ENCODE data around the gene NPTXR. TPM values are rescaled to one million over a fixed set of nuclear protein-coding genes. Genes with fewer than 3 reads are reported as not detected.

The NPTXR gene
- total RNA-seq, 4 donors from 2014 or later, result 0.34 to 4.6 (median 1.7) TPM

DNA sequence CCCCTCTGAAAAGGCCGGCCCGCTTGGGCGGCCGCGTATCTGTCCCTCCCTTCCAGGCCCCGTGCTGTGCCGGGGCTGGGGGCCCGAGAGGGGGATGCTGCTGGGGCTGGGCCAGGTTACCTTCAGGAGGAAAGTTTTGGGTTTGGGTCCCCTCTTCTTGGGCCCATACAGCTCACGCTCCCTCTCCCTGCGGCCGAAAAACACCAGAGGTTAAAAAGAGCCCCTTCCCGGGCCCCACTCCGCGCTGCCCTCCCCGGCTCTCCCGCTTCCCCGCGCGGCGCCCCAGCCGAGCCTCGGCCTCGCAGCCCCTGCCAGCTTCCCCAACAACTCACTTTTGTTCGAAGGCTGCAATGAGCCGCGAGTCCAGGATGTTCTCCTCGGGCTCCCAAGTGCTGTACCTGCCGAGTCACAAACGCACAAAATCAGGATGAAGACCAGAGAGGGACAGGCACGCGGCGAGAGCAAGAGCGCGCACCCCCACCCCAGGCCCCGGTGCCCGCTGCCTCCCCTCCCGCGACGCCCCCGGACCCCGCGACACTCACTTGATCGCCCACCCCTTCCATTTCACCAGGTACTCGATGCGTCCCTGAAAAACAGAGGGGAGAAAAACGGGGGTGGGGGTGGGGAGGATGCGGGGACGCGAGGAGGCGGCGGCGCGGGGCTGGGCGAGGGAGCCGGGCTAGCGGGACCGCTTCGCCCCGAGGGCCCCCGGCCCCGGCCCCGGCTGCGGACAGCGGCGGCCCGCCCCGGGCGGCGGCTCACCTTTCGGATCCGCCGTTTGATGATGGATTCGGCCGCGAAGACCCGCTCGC is 27.7 kb upstream of the NPTXR start:
- intact Hi-C loops (cut with DNase I; ENCODE audit: low total_unique reads), result loop anchor here (5.0 kb wide), 1 partner anchor 446 kb away; the partner anchor contains the start of gene RPL3

DNA sequence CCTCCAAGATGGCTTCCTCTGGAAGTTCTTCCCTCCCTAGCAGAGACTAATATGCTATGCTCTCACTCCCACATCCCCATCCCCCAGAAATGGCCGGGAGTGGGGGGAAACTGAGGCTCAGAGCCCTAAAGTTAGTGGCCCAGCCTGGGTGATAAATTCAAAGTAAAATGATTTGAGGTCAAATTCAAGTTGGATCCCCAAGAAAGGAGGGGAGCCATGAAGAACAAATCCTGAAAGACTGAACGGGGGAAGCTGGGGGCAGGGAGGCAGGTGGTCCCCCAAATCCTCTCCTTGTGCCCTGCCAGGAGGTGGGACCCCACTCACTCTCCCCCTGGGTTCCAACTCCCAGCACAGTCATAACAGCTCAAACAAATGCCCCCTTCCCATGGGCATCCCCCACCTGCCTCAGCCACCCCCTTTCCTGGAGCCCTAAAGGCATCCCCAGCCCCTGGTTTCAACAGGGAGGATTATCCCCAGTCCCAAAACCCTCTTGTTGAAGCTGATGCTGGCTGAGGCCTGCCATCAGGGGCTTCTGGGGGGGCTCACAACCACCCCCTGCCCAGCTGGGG is 27.0 kb upstream of the NPTXR start:
- no peak for TF ChIP-seq CTCF (IDR thresholded peaks at IDR 0.05)
- TF ChIP-seq POLR2A (IDR thresholded peaks at IDR 0.05), result no peak
- H3K4me3 ChIP-seq (ENCODE audit: low read depth, poor library complexity, severe bottlenecking), result peak overlapping the region; percentile 43
- intact Hi-C loops (cut with DNase I; ENCODE audit: low total_unique reads), result loop anchor here (5.0 kb wide), 1 partner anchor 446 kb away; the partner anchor contains the start of gene RPL3
- DNase-seq (ENCODE audit: low spot score in 2 of 2), result peak in 1 of 2 donors; percentile 81
- WGBS, 2 donors, result 30 to 33% methylated on average over 2 of the region's 2 CpGs

More for the DNA sequence above, 27.7 kb upstream of the NPTXR start:
- peak overlapping the region; percentile 43 for H3K4me3 ChIP-seq (ENCODE audit: low read depth, poor library complexity, severe bottlenecking)
- TF ChIP-seq CTCF (IDR thresholded peaks at IDR 0.05), result no peak
- WGBS, 2 donors, result 1 to 2% methylated on average over 38 to 52 of the region's 77 CpGs
- DNase-seq (ENCODE audit: low spot score in 2 of 2), result peak in 1 of 2 donors; percentile 89

DNA sequence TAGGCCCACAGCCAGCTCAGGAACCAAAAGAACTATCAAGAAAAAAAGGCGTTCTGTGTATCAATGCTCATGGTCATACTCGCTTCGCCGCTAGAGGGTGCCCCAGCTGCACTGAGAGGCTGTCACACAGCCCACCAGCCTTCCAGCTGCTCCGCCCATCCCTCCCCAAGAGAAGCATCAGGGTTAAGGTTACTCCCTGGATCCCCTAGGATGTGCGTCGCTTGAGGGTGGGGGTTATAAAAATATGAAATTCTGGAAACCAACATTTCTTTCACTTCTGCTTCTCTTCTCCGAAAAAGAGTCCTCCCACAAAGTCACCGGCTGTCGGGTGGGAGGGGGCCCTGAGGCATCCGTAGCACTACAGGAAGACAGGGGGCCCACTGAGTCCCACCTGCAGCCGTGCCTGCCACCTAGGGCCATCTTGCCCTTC is 26.5 kb upstream of the NPTXR start:
- intact Hi-C loops (cut with DNase I; ENCODE audit: low total_unique reads), result loop anchor here (5.0 kb wide), 1 partner anchor 447 kb away; the partner anchor contains the start of gene RPL3
- TF ChIP-seq CTCF (IDR thresholded peaks at IDR 0.05) (peak in 1 of 3 donors; percentile 42), POLR2A (IDR thresholded peaks at IDR 0.05) (no peak)
- no peak overlapping the region for H3K4me3 ChIP-seq (ENCODE audit: low read depth, poor library complexity, severe bottlenecking)
- WGBS, 2 donors, result 6 to 10% methylated on average over 12 of the region's 12 CpGs
- peak; percentile 84 to 97 for DNase-seq (ENCODE audit: low spot score in 2 of 2)

DNA sequence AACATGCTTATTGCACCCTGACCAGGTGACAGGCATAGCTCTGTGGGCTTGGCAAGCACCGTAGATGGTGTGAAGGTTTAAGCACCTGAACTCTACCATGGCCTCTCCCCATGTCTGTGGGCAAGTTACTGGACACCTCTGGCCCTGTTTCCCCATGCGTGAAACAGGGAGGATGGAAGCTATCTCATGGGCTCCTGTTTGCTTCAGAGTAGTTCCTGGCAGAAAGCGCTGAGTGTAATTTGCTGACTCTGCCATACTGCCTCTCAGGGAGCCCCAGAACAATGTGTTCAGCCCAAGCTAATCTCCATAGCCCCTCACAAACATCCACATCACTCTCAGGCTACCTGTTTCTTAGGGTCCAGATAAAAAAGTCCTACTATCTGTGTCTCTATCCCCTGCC is 25.8 kb upstream of the NPTXR start:
- intact Hi-C loops (cut with DNase I; ENCODE audit: low total_unique reads), result loop anchor here (5.0 to 10.0 kb wide), 3 partner anchors 105 to 448 kb away; partner anchors contain the start of gene RPL3
- peak in 1 of 2 donors; percentile 31 for DNase-seq (ENCODE audit: low spot score in 2 of 2)
- no peak for TF ChIP-seq POLR2A (IDR thresholded peaks at IDR 0.05)
- TF ChIP-seq CTCF (IDR thresholded peaks at IDR 0.05), result no peak
- WGBS, 2 donors, result 88 to 91% methylated on average over 3 of the region's 3 CpGs
- H3K4me3 ChIP-seq (ENCODE audit: low read depth, poor library complexity, severe bottlenecking), result no peak overlapping the region

DNA sequence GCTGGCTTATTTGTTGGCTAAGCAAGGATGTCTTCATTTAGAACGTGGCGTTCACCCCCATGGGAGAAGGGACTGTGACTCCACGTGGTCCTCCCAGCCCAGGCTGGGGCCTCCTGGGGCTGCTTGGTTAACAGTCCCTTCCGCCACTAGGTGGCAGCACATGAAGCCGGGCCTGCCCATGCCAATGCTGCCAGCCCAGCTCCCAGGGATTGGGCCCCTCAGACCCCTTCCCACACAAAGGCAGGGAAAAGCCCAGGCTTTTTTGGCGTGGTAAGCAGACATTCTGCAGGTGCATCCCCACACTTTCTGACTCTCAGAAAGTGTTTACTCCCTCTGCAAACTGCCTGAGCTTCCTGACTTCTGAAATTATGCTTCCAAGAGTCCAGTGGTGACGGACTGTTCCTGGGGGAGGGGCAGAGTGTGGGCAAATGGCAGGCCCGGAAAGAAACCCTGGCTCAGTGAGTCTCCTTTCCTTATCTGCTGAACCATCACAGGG is 25.1 kb upstream of the NPTXR start:
- WGBS, 2 donors, result 14 to 17% methylated on average over 6 to 8 of the region's 8 CpGs
- H3K4me3 ChIP-seq (ENCODE audit: low read depth, poor library complexity, severe bottlenecking), result no peak overlapping the region
- intact Hi-C loops (cut with DNase I; ENCODE audit: low total_unique reads), result loop anchor here (10.0 kb wide), 2 partner anchors 104 to 256 kb away; no protein-coding TSS in a partner anchor
- peak; percentile 59 to 93 for DNase-seq (ENCODE audit: low spot score in 2 of 2)
- TF ChIP-seq CTCF (IDR thresholded peaks at IDR 0.05) (no peak), POLR2A (IDR thresholded peaks at IDR 0.05) (no peak)

Data from lower leg skin (tissue), 4 donors.